GM21423 (cell line): ENCODE measurements around the gene CMTM8.

Experiments
- ATAC-seq: cut with Tn5 transposase; IDR thresholded peaks from one replicate; pipeline ENCODE4 v1.9.1; 2021; ENCODE audit warnings: mild to moderate bottlenecking, moderate library complexity; ENCODE audit not compliant: unreplicated experiment

Gene CMTM8

GRCh38 chr3:32405711-32406323, 167.3 kb downstream of the CMTM8 start:
- no peak for ATAC-seq

DNA sequence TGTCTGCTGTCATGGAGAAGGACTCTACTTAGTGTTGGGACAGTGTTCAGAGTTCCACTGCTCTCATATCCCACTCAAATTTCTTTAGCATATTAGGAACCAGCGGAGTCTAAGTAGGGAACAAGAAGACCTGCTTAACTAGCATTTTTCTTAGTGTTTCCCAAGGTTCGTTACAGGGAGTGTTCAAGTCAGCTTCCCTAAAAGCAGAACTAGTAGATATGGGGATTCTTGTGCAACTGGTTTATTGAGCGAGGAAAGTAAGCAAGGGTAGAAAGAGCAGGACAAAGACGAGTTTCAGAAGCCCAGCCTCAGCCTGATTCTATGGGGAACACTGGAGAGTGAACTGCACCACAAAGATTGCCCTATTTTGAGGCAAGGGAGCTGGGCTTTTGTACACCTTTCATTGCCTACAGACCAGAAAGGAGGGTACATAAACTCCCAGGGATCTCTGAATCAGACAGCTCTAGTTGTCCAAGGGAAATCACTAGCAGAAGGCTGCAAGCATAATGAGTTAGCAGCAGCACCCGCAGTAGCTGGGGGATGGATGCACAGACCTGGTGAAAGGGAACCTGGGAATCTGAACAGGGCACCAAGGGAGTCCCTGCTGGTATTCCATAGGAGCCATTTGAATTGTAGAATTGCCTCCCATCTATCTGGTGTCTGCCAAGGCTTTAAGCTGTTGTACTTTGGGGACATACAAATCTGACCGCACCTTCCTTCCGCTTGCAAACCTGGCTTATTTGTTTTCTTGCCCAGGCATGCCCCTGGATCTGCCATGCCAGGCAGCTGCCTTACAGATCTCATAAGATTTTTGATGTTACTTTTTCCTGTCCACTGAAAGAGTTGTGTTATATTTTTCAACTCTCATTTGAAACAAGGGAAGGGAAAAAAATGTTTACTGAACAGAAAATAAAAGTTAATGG, 168.3 kb downstream of the CMTM8 start:
- no peak for ATAC-seq

DNA sequence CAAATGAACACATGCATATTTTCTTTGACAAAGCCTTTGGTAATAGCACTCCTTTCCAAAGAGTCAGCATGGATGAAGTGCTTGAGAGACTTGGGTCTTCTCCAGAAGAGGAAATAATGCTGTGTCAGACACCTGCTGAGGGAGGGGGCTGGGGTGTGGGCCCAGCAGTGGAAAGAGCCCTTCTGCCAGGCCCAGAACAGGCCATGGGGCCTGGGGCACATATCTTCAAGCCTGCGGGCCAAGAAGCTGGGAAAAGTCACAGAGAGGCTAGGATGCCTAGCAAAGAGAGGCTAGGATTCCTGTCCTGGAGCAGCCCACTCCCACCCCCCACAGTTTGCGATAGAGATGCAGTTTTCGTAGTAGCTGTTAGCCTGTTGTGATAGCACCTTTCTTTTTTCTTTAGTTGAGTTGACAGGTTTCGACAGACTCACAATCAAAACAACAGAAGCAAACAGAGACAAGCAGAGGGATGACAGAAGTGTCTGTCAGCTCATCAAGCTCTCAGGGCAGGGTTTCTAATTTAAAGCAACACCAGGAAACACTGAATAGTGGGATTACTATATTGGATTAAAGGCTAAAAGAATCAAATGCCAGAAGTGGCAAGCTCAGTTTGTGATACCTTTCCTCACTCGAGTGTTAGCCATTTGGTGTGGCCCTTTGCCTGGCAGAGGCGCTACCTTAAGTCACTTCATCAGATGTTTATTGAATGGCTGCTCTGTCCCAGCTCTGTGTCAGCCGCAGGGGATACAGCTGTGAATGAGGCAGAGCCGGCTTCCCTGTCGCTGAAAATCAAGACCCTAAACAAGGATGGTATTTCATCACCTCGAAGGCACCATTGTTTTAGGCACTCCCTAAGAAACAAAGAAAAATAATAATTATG, 172.1 kb downstream of the CMTM8 start:
- no peak for ATAC-seq

DNA sequence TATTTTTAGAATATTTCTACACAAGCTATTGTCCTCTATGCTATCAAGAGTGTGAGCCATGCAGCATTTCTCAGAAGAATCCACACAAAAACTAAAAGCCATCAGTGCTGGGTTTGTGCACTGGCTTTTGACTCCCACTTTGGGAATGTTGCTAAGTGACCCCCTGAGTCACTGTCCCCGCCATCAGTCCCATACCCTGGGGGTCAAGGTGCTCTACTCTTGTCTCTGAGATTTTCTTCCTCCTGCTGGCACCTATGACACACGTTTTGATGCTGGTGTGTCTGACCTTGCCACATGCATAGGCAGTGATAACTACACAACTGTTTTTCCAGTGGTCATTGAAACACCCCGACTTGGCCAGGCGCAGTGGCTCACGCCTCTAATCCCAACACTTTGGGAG, 173.0 kb downstream of the CMTM8 start:
- no peak for ATAC-seq

DNA sequence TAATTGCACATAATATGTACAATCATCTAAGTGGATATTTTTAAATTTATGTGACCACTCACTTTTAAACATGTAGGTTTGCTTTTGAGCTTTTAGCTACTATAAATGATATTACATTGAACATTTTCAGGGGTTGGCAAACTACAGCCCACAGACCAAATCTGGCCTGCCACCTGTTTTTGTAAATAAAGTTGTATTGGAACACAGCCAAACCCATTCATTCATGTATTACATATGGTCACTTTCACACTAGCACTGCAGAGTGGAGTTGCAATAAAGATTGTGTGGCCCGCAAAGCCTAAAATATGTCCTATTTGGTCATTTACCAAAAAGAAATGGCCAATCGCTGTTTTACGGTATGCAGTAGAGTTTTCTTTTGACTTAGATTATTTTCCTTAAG, 174.4 kb downstream of the CMTM8 start:
- no peak for ATAC-seq

DNA sequence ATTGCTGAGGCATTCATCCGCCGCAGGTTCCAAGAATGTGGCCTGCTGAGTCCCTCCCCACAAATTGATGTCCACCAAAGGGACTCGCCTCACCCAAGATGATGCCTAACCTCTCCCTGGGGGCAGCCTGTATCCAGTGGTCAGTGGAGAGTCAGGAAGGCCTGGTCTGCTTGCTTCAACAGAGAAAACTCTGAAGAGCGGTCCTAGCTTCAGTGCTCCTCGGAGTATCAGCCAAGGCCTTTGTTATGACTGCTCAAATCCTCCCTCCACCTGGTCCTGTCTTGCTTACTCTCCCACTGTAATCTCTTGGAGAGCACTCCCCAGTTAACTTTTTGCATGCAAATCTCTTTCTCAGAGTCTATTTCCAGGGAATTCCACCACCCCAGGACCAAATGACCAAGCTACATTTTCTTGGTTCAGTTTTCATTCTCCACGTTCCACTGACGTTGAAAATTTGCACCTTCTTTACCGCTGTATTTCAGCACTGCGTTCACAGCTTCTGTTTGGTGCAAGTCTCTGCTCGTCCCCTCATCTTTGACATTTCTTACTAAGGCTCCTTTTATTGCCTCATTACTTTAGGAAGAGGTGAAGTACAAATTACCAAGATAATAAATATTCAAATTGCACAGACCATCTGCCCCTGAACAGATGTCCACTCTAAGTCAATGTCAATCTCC, 175.5 kb downstream of the CMTM8 start:
- no peak for ATAC-seq

GRCh38 chr3:32414522-32415202, 176.2 kb downstream of the CMTM8 start:
- ATAC-seq: peak; percentile 53

GRCh38 chr3:32419742-32420125, 181.3 kb downstream of the CMTM8 start:
- ATAC-seq: no peak
